CD8-positive, alpha-beta memory T cell (primary cell): ENCODE results near the gene UBE2H. TPM values are rescaled to one million over a fixed set of nuclear protein-coding genes. Genes with fewer than 3 reads are reported as not detected.
A peak's percentile ranks its signal among the peaks of the same experiment; 100 is the strongest.

Source experiments
- CTCF ChIA-PET: fragments of 350-600 bp; sonication (Branson Sonifier 250); formaldehyde crosslinking; loops from one replicate; lab custom pipeline; 2021; ENCODE audit warnings: antibody characterized with exemption; lab: Charles Lee
- POLR2A ChIA-PET: fragments of 350-600 bp; sonication (Branson Sonifier 250); formaldehyde crosslinking; loops from one replicate; lab custom pipeline; 2021; ENCODE audit warnings: antibody characterized with exemption; lab: Charles Lee
- DNase-seq, 5 donors: peaks; one replicate each; pipeline versions ENCODE4 v3.0.0 to v3.0.0-alpha.2; 2020 to 2022; ENCODE audit warnings: mixed read lengths in 1 of 5
- H3K27ac ChIP-seq: one replicate; pipeline ENCODE4 v1.7.0; 2013; ENCODE audit warnings: low read depth, mild to moderate bottlenecking, low read length, moderate library complexity
- H3K27me3 ChIP-seq: 2 replicates; pipeline ENCODE4 v1.7.0; 2013; ENCODE audit warnings: low read length, mild to moderate bottlenecking; ENCODE audit not compliant: insufficient read depth, poor library complexity, severe bottlenecking
- H3K36me3 ChIP-seq: 2 replicates; pipeline ENCODE4 v1.7.0; 2013; ENCODE audit warnings: mild to moderate bottlenecking, low read length, moderate library complexity; ENCODE audit not compliant: insufficient read depth
- H3K4me1 ChIP-seq: 2 replicates; pipeline ENCODE4 v1.7.0; 2013; ENCODE audit warnings: mild to moderate bottlenecking, low read length, moderate library complexity; ENCODE audit not compliant: insufficient read depth
- H3K4me3 ChIP-seq: 2 replicates; pipeline ENCODE4 v1.7.0; 2013; ENCODE audit warnings: mild to moderate bottlenecking, low read length
- H3K9me3 ChIP-seq: 2 replicates; pipeline ENCODE4 v1.7.0; 2013; ENCODE audit warnings: mild to moderate bottlenecking, low read length
- H3K27ac Mint-ChIP-seq, 8 donors: one replicate each; pipeline ENCODE4 v1.8.0; 2020 to 2021; ENCODE audit warnings: mixed read lengths in 8 of 8, mild to moderate bottlenecking in 6 of 8, inconsistent platforms in 3 of 8, moderate library complexity in 3 of 8
- H3K27me3 Mint-ChIP-seq, 2 donors: one replicate each; pipeline ENCODE4 v1.8.0; 2020 to 2021; ENCODE audit warnings: mixed read lengths in 2 of 2, mild to moderate bottlenecking in 1 of 2, moderate library complexity in 1 of 2
- H3K36me3 Mint-ChIP-seq, 3 donors: one replicate each; pipeline ENCODE4 v1.8.0; 2020 to 2021; ENCODE audit warnings: mixed read lengths in 3 of 3, inconsistent platforms in 1 of 3, mild to moderate bottlenecking in 1 of 3
- H3K4me1 Mint-ChIP-seq, 3 donors: one replicate each; pipeline ENCODE4 v1.8.0; 2020 to 2021; ENCODE audit warnings: mixed read lengths in 3 of 3, inconsistent platforms in 1 of 3, mild to moderate bottlenecking in 1 of 3
- H3K4me3 Mint-ChIP-seq, 7 donors: one replicate each; pipeline ENCODE4 v1.8.0; 2020 to 2021; ENCODE audit warnings: mixed read lengths in 7 of 7, mild to moderate bottlenecking in 6 of 7, moderate library complexity in 4 of 7, inconsistent platforms in 2 of 7
- H3K9me3 Mint-ChIP-seq, 5 donors: one replicate each; pipeline ENCODE4 v1.8.0; 2020 to 2022; ENCODE audit warnings: mixed read lengths in 5 of 5, mild to moderate bottlenecking in 3 of 5, moderate library complexity in 2 of 5, inconsistent platforms in 1 of 5
- polyA plus RNA-seq: library from polyadenylated mRNA; unstranded; fragments of 300-500 nt; fragmentation: Illumina TruSeq; gene quantifications from one replicate; pipeline ENCODE4 v1.2.3, GENCODE V29; 2021
- total RNA-seq, 2 experiments: library from RNA; stranded (reverse); gene quantifications; one replicate each; pipeline ENCODE4 v1.2.3, GENCODE V29; 2021

UBE2H gene
- total and polyA plus RNA-seq, 3 experiments from 2014 or later: 15.3 to 45.2 (median 21.5) TPM

GRCh38 chr7:129917934-129918333 lies 34.8 kb downstream of the UBE2H start:
- CTCF ChIA-PET: interaction anchor here (1.2 to 1.4 kb wide), 2 partner anchors 15 to 90 kb away, joined by 3 to 6 read pairs; no protein-coding TSS in a partner anchor
- Mint-ChIP-seq H3K4me3 (no peak overlapping the region), H3K4me1 (peaks cover 46 to 68% (median 67%) of the 10 kb centered on the region in 3 donors), H3K27ac (peak overlapping the region in 5 of 8 donors; percentile 18 to 81 (median 58)), H3K36me3 (peaks cover 5 to 29% (median 8%) of the 10 kb centered on the region in 3 donors), H3K27me3 (no peaks in the 10 kb centered on the region), H3K9me3 (no peaks in the 10 kb centered on the region)
- H3K27ac ChIP-seq: no peak overlapping the region
- POLR2A ChIA-PET: no interaction called here
- H3K36me3 ChIP-seq: no peaks in the 10 kb centered on the region
- H3K27me3 ChIP-seq: no peaks in the 10 kb centered on the region
- H3K9me3 ChIP-seq: no peaks in the 10 kb centered on the region
- no peak for DNase-seq
- peaks cover 26% of the 10 kb centered on the region for H3K4me1 ChIP-seq
- H3K4me3 ChIP-seq: no peak overlapping the region

DNA sequence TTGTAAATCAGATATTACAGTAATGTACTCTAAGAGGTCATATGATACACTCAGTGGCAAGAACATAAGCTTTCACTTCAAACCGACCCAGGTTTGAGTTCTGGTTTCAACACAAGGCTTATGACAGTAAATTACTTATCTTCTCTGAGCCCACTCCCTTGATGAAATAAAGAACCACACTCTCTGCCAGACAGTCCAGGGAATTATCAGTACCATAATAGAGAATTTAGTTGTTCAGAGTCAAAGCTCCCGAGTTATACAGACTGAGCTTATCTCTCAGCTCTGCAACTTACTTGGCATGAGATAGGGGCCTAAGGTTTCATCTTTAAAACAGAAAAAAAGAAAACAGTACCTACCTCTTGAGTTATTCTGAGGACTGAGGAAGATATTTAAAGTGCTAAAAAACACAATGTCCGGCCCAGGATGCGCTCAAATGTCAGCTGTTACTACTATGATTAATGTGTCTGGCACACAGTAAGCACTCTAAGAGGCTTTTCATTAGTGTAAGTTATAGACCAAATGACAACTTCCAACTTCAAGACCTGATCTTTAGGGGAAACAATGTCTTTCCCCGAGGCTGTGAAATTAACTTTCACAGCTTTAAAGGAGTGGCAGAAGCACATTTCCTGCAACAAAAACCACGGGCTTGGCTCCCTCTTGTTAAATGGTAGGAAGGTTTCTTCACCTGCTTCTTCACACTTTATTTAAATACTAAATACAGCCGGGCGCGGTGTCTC lies 38.1 kb downstream of the UBE2H start:
- peak overlapping the region; percentile 13 to 96 (median 81) for H3K27ac Mint-ChIP-seq
- peaks cover 57 to 80% (median 78%) of the 10 kb centered on the region in 3 donors for H3K4me1 Mint-ChIP-seq
- CTCF ChIA-PET: no interaction called here
- Histone ChIP-seq H3K4me3 (no peak overlapping the region), H3K4me1 (peaks cover 26% of the 10 kb centered on the region), H3K27ac (no peak overlapping the region), H3K36me3 (no peaks in the 10 kb centered on the region), H3K27me3 (no peaks in the 10 kb centered on the region), H3K9me3 (no peaks in the 10 kb centered on the region)
- H3K27me3 Mint-ChIP-seq: no peaks in the 10 kb centered on the region
- H3K36me3 Mint-ChIP-seq: peaks cover 8 to 38% (median 10%) of the 10 kb centered on the region in 3 donors
- no peaks in the 10 kb centered on the region for H3K9me3 Mint-ChIP-seq
- DNase-seq: peak in 4 of 5 donors; percentile 5 to 24 (median 15)
- peak overlapping the region; percentile 4 to 74 (median 53) for H3K4me3 Mint-ChIP-seq
- POLR2A ChIA-PET: no interaction called here

DNA sequence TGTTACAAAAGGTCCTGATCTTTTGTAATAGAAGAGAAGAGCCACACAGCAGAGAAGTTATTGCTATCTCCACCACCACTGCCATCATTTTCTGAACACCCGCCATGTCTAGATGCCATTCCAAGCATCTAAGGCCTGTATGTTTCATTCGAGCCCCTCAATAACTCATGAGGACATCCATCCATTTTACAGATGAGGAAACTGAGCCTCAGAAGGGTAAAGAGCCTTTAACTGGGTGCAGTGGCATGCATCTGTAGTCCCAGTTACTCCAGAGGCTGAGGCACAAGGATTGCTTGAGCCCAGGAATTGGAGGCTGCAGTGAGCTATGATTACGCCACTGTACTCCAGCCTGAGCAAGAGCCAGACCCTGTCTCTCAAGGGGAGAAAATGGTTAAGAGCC lies 39.3 kb downstream of the UBE2H start:
- no peaks in the 10 kb centered on the region for H3K27me3 Mint-ChIP-seq
- Histone ChIP-seq H3K9me3 (no peaks in the 10 kb centered on the region), H3K27ac (no peak overlapping the region), H3K36me3 (no peaks in the 10 kb centered on the region), H3K27me3 (no peaks in the 10 kb centered on the region), H3K4me3 (no peak overlapping the region), H3K4me1 (peaks cover 36% of the 10 kb centered on the region)
- POLR2A ChIA-PET: no interaction called here
- H3K36me3 Mint-ChIP-seq: peaks cover 11 to 35% (median 16%) of the 10 kb centered on the region in 3 donors
- H3K4me1 Mint-ChIP-seq: peaks cover 63 to 86% (median 84%) of the 10 kb centered on the region in 3 donors
- CTCF ChIA-PET: no interaction called here
- peak overlapping the region in 6 of 8 donors; percentile 8 to 84 (median 40) for H3K27ac Mint-ChIP-seq
- no peak for DNase-seq
- H3K4me3 Mint-ChIP-seq: peak overlapping the region in 1 of 7 donors; percentile 28
- H3K9me3 Mint-ChIP-seq: no peaks in the 10 kb centered on the region

GRCh38 chr7:129911790-129912189 lies 41.0 kb downstream of the UBE2H start:
- Mint-ChIP-seq H3K4me3 (no peak overlapping the region), H3K4me1 (peaks cover 69 to 90% (median 88%) of the 10 kb centered on the region in 3 donors)

GRCh38 chr7:129909669-129910068 lies 43.1 kb downstream of the UBE2H start:
- H3K9me3 ChIP-seq: no peaks in the 10 kb centered on the region
- H3K4me3 ChIP-seq: no peak overlapping the region
- H3K4me1 ChIP-seq: peaks cover 53% of the 10 kb centered on the region
- no peaks in the 10 kb centered on the region for H3K27me3 ChIP-seq
- H3K4me1 Mint-ChIP-seq: peaks cover 70 to 90% (median 88%) of the 10 kb centered on the region in 3 donors
- DNase-seq: no peak
- POLR2A ChIA-PET: no interaction called here
- peak overlapping the region in 1 of 7 donors; percentile 12 for H3K4me3 Mint-ChIP-seq
- H3K27me3 Mint-ChIP-seq: no peaks in the 10 kb centered on the region
- CTCF ChIA-PET: no interaction called here
- no peaks in the 10 kb centered on the region for H3K36me3 ChIP-seq
- H3K36me3 Mint-ChIP-seq: peaks cover 20 to 35% (median 22%) of the 10 kb centered on the region in 3 donors
- H3K27ac Mint-ChIP-seq: peak overlapping the region in 4 of 8 donors; percentile 1 to 79 (median 24)
- H3K27ac ChIP-seq: no peak overlapping the region
- H3K9me3 Mint-ChIP-seq: peaks cover 0 to under 1% (median 0%) of the 10 kb centered on the region in 5 donors

More at GRCh38 chr7:129911790-129912189, 41.0 kb downstream of the UBE2H start:
- peaks cover 52% of the 10 kb centered on the region for H3K4me1 ChIP-seq
- no peaks in the 10 kb centered on the region for H3K9me3 ChIP-seq
- H3K36me3 ChIP-seq: no peaks in the 10 kb centered on the region
- Mint-ChIP-seq H3K9me3 (no peaks in the 10 kb centered on the region), H3K27ac (peak overlapping the region in 2 of 8 donors; percentile 1 to 52), H3K27me3 (no peaks in the 10 kb centered on the region), H3K36me3 (peaks cover 13 to 33% (median 16%) of the 10 kb centered on the region in 3 donors)
- ChIA-PET CTCF (interaction anchor here (1.5 kb wide), 1 partner anchor 39 kb away, joined by 3 read pairs; no protein-coding TSS in a partner anchor), POLR2A (no interaction called here)
- DNase-seq: no peak
- no peak overlapping the region for H3K4me3 ChIP-seq
- no peak overlapping the region for H3K27ac ChIP-seq
- no peaks in the 10 kb centered on the region for H3K27me3 ChIP-seq

DNA sequence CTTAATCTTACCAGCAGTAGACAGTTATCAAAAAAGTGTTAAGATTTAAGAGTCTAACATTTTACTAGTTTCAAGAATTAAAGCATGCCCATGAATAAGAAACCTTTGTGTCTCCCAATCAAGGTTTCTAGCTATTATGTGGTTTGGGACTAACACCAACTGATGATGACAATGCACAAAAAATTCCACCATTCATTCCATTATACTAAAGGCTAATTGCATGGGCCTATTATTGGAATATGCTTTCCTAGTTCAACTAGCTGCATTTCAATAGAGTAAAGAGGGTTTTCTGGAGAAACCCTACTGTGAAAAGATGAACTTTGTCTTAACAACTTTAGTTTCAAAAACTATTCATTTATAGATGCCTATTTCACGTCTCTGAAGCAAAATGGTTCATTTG lies 44.6 kb downstream of the UBE2H start:
- POLR2A ChIA-PET: no interaction called here
- H3K27me3 Mint-ChIP-seq: no peaks in the 10 kb centered on the region
- Histone ChIP-seq H3K4me1 (peaks cover 60% of the 10 kb centered on the region), H3K36me3 (no peaks in the 10 kb centered on the region), H3K4me3 (no peak overlapping the region), H3K9me3 (no peaks in the 10 kb centered on the region), H3K27ac (no peak overlapping the region), H3K27me3 (no peaks in the 10 kb centered on the region)
- peaks cover 68 to 88% (median 85%) of the 10 kb centered on the region in 3 donors for H3K4me1 Mint-ChIP-seq
- peaks cover 0 to 1% (median 0%) of the 10 kb centered on the region in 5 donors for H3K9me3 Mint-ChIP-seq
- DNase-seq: no peak
- H3K4me3 Mint-ChIP-seq: peak overlapping the region in 3 of 7 donors; percentile 7 to 24 (median 10)
- H3K27ac Mint-ChIP-seq: peak overlapping the region in 5 of 8 donors; percentile 17 to 83 (median 58)
- peaks cover 21 to 38% (median 26%) of the 10 kb centered on the region in 3 donors for H3K36me3 Mint-ChIP-seq
- CTCF ChIA-PET: no interaction called here

GRCh38 chr7:129907122-129907736 lies 45.5 kb downstream of the UBE2H start:
- Mint-ChIP-seq H3K9me3 (peaks cover 0 to 1% (median 0%) of the 10 kb centered on the region in 5 donors), H3K27ac (peak overlapping the region in 7 of 8 donors; percentile 32 to 97 (median 83)), H3K4me1 (peaks cover 72 to 93% (median 90%) of the 10 kb centered on the region in 3 donors), H3K27me3 (no peaks in the 10 kb centered on the region), H3K4me3 (peak overlapping the region in 6 of 7 donors; percentile 12 to 82 (median 68)), H3K36me3 (peaks cover 21 to 42% (median 26%) of the 10 kb centered on the region in 3 donors)
- ChIA-PET CTCF (no interaction called here), POLR2A (no interaction called here)
- Histone ChIP-seq H3K36me3 (no peaks in the 10 kb centered on the region), H3K27me3 (no peaks in the 10 kb centered on the region), H3K4me3 (peak overlapping the region; percentile 10), H3K4me1 (peaks cover 69% of the 10 kb centered on the region), H3K9me3 (no peaks in the 10 kb centered on the region), H3K27ac (no peak overlapping the region)
- peak in 1 of 5 donors; percentile 25 for DNase-seq
